Psoas muscle (tissue), 8 donors: ENCODE results near the gene KLHDC7A. TPM values are rescaled to one million over a fixed set of nuclear protein-coding genes. Genes with fewer than 3 reads are reported as not detected.

ENCODE experiments used
- ATAC-seq, 4 donors: fragments of 200-7000 bp; cut with Tn5 transposase; one replicate each; pipeline ENCODE4 v1.9.1; 2020; ENCODE audit warnings: moderate library complexity in 3 of 4, mild to moderate bottlenecking in 2 of 4
- DNase-seq, 2 donors: peaks; one replicate each; pipeline ENCODE4 v3.0.0-alpha.2; 2020
- H3K27ac ChIP-seq: fragments of 200-600 bp; one replicate; pipeline ENCODE4 v1.8.0; 2022
- H3K27me3 ChIP-seq, 3 donors: fragments of 200-600 bp in 1 of 3; one replicate each; pipeline versions ENCODE4 v1.6.1 to v1.8.0; 2013 to 2022; ENCODE audit warnings: low read length in 2 of 3, mild to moderate bottlenecking in 2 of 3, moderate library complexity in 1 of 3; ENCODE audit not compliant: insufficient read depth in 3 of 3
- H3K36me3 ChIP-seq, 2 donors: fragments of 200-600 bp in 1 of 2; one replicate each; pipeline versions ENCODE4 v1.6.1 to v1.8.0; 2013 to 2022; ENCODE audit warnings: low read depth in 1 of 2, mild to moderate bottlenecking in 1 of 2, moderate library complexity in 1 of 2; ENCODE audit not compliant: insufficient read depth in 1 of 2
- H3K4me1 ChIP-seq: fragments of 200-600 bp; one replicate; pipeline ENCODE4 v1.8.0; 2022
- H3K4me3 ChIP-seq: fragments of 200-600 bp; one replicate; pipeline ENCODE4 v1.8.0; 2022; ENCODE audit warnings: mild to moderate bottlenecking
- H3K9me3 ChIP-seq: fragments of 200-600 bp; one replicate; pipeline ENCODE4 v1.8.0; 2022
- CTCF ChIP-seq: fragments of 200-600 bp; IDR thresholded peaks from one replicate; pipeline ENCODE4 v1.8.0; 2022; ENCODE audit warnings: antibody characterized with exemption
- WGBS, 3 donors: extraction: QIAGEN DNeasy Blood & Tissue Kit; methylation state at CpG; one replicate each; pipeline versions ENCODE4 v1.1.6 to v1.1.7; 2013; 5-methylcytosine and 5-hydroxymethylcytosine counted together
- intact Hi-C, 2 donors: fragments of 100-400 bp; cut with DNase I; formaldehyde crosslinking; loops; one replicate each; pipeline versions ENCODE4 v1.11.0 to v1.14.2; 2022
- polyA plus RNA-seq, 3 donors: library from polyadenylated mRNA; stranded (reverse); fragments of 200-250 nt; gene quantifications; one replicate each; pipeline ENCODE4 v1.2.3, GENCODE V29; 2013
- total RNA-seq, 4 donors: library from RNA; stranded (reverse); fragmentation: NEBNext Ultra II Directional in 2 of 4; extraction: Animal tissue kit (Norgen Biotek cat#: 25700) in 2 of 4; gene quantifications; one replicate each; pipeline versions ENCODE4 v1.2.1 to v1.2.4, GENCODE V29; 2021 to 2023
- donor health status: healthy with polysubstance abuse.
- donor health status: DM: no; HTN: no; CAD: no; lungs with moderate emphysema.
- donor health status: Bipolar disorder and iron deficiency.
- donor health status: healthy.
- donor health status: DM: yes; HTN: yes; CAD: no.
- donor health status: DM: no; HTN: no; CAD: no.
- donor health status: DM: no; HTN: no; CAD: no.
- donor health status: DM: yes; HTN: yes; CAD: no.

Gene KLHDC7A
- total and polyA plus RNA-seq, 7 donors: 0.01 TPM; not detected in 6

DNA sequence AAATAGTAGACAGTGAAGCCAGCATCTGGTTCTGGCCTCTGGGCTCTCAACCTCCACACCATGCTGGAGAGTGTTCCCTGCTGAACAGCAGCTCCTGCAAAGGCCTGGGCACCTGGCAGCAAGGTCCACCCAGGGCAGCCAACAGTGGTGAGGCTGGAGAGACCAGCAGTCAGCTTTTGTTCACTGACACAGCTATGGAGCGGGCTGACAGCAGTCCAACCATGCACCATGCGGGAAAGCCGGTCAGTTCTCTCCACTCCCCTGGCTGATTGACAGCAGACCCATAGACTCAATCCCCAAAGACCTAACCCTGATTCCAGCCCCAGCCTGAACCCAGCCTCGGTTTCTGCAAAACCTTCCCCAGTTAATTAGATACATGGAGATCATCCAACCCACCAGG, 49.0 kb downstream of the KLHDC7A start:
- Histone ChIP-seq H3K4me3 (no peak overlapping the region), H3K27me3 (peaks cover 2 to 28% (median 4%) of the 10 kb centered on the region in 3 donors), H3K36me3 (no peaks in the 10 kb centered on the region), H3K4me1 (no peaks in the 10 kb centered on the region), H3K9me3 (no peaks in the 10 kb centered on the region), H3K27ac (no peak overlapping the region)
- DNase-seq: no peak
- ATAC-seq: no peak
- 58 to 67% (median 61%) methylated on average over 4 of the region's 4 CpGs for WGBS, 3 donors
- TF ChIP-seq CTCF: no peak
- intact Hi-C loops: no loop called here

GRCh38 chr1:18530587-18531502, 50.1 kb downstream of the KLHDC7A start:
- H3K9me3 ChIP-seq: no peaks in the 10 kb centered on the region
- no peaks in the 10 kb centered on the region for H3K36me3 ChIP-seq
- H3K4me3 ChIP-seq: no peak overlapping the region
- no peaks in the 10 kb centered on the region for H3K4me1 ChIP-seq
- DNase-seq: no peak
- peaks cover 2 to 22% (median 4%) of the 10 kb centered on the region in 3 donors for H3K27me3 ChIP-seq
- intact Hi-C loops: no loop called here
- no peak for TF ChIP-seq CTCF
- ATAC-seq: no peak
- H3K27ac ChIP-seq: no peak overlapping the region
- 50 to 56% (median 51%) methylated on average over 6 of the region's 6 CpGs for WGBS, 3 donors

GRCh38 chr1:18531503-18531845, 50.7 kb downstream of the KLHDC7A start:
- ATAC-seq: no peak
- Histone ChIP-seq H3K4me1 (no peaks in the 10 kb centered on the region), H3K27me3 (peaks cover 2 to 22% (median 2%) of the 10 kb centered on the region in 3 donors), H3K4me3 (no peak overlapping the region), H3K9me3 (no peaks in the 10 kb centered on the region), H3K36me3 (no peaks in the 10 kb centered on the region), H3K27ac (no peak overlapping the region)
- intact Hi-C loops: no loop called here
- 31 to 41% (median 34%) methylated on average over 3 of the region's 3 CpGs for WGBS, 3 donors
- no peak for DNase-seq
- TF ChIP-seq CTCF: no peak

DNA sequence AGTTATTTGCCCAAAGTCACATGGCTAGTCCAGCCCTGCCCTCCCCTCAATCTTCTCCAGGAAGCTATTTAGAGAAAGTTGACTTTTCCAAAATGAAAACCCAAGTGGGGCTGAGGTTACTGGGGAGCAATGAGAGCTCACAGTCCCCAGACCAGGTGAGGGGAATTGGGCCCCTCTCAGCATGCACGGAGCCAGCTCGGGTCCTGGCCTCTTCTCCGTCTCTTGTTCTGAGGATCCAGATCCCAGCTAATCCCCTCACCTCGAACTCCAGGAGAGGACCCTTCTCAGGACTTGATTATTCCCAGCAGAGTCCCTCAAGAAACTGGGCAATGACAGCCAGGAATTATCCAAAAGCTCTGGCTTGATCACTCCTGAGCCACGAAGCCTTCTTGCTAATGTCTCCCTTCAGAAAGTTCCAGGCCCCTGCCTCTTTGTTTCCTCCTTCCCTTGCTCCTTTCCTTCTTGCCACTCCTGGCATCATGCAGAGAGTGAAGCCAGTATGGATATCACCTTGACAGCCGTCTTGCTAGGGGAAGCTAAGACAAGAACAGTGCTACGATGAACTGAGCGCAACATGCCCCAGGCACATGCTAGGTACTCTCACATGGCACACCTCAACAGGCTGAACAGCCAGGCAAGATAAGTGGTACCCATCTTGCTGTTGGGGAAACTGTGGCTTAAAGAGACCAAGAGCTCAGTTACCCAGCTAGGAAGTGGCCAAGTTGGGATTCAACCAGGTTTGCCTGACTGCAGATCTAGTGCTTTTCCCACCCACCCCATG, 51.9 kb downstream of the KLHDC7A start:
- Histone ChIP-seq H3K4me3 (no peak overlapping the region), H3K27ac (no peak overlapping the region), H3K36me3 (no peaks in the 10 kb centered on the region), H3K4me1 (no peaks in the 10 kb centered on the region), H3K9me3 (no peaks in the 10 kb centered on the region), H3K27me3 (peaks cover 0 to 23% (median 2%) of the 10 kb centered on the region in 3 donors)
- no peak for ATAC-seq
- no peak for DNase-seq
- intact Hi-C loops: no loop called here
- TF ChIP-seq CTCF: no peak
- WGBS, 3 donors: 78 to 79% (median 79%) methylated on average over 8 of the region's 8 CpGs
